HepG2 (cell line): ENCODE results near the gene ATRN. TPM values are rescaled to one million over a fixed set of nuclear protein-coding genes. Genes with fewer than 3 reads are reported as not detected.
A peak's percentile ranks its signal among the peaks of the same experiment; 100 is the strongest.

Experiments used
- AFF4 ChIP-seq: sonication (generic); formaldehyde crosslinking; IDR thresholded peaks from 2 replicates; pipeline ENCODE4 v1.4.0; 2020; ENCODE audit warnings: missing genetic modification reagents
- ATF3 ChIP-seq: sonication (generic); formaldehyde crosslinking; IDR thresholded peaks from 2 replicates; pipeline ENCODE4 v1.4.0; 2020; ENCODE audit warnings: missing genetic modification reagents
- ELF4 ChIP-seq: sonication (generic); formaldehyde crosslinking; IDR thresholded peaks from 2 replicates; pipeline ENCODE4 v1.5.0; 2020; ENCODE audit warnings: missing genetic modification reagents, mild to moderate bottlenecking, moderate library complexity, borderline replicate concordance
- FOXM1 ChIP-seq: sonication (generic); formaldehyde crosslinking; IDR thresholded peaks from 2 replicates; pipeline ENCODE4 v1.5.0; 2020; ENCODE audit warnings: missing genetic modification reagents
- HMG20B ChIP-seq: conservative IDR thresholded peaks from 2 replicates; pipeline ENCODE4 v1.6.1; 2016; ENCODE audit warnings: missing genetic modification reagents, missing compliant biosample characterization
- RFX5 ChIP-seq: IDR thresholded peaks from 2 replicates; pipeline ENCODE4 v1.6.1; 2011; ENCODE audit warnings: low read depth, low read length, improper control_type of control experiment
- SIX1 ChIP-seq: sonication (generic); formaldehyde crosslinking; IDR thresholded peaks from 2 replicates; pipeline ENCODE4 v1.4.0; 2020; ENCODE audit warnings: missing genetic modification reagents, borderline replicate concordance
- SOX6 ChIP-seq, 2 experiments: fragments of 450-650 bp in 1 of 2; sonication (generic) in 1 of 2; formaldehyde crosslinking in 1 of 2; IDR thresholded peaks; 2 replicates each; pipeline versions ENCODE4 v1.4.0 to v1.6.1; 2017 to 2020; ENCODE audit warnings: antibody characterized with exemption in 1 of 2, mild to moderate bottlenecking in 1 of 2, missing genetic modification reagents in 1 of 2
- TMF1 ChIP-seq: sonication (generic); formaldehyde crosslinking; IDR thresholded peaks from 2 replicates; pipeline ENCODE4 v1.8.1; 2022; ENCODE audit warnings: low read depth, missing genetic modification reagents
- ZBTB37 ChIP-seq: sonication (generic); formaldehyde crosslinking; IDR thresholded peaks from 2 replicates; pipeline ENCODE4 v1.4.0; 2020; ENCODE audit warnings: mild to moderate bottlenecking, missing genetic modification reagents
- ZKSCAN8 ChIP-seq: IDR thresholded peaks from 2 replicates; pipeline ENCODE4 v1.6.1; 2016; ENCODE audit warnings: borderline replicate concordance, missing genetic modification reagents, missing compliant biosample characterization
- ZNF337 ChIP-seq: sonication (generic); formaldehyde crosslinking; IDR thresholded peaks from 2 replicates; pipeline ENCODE4 v1.5.1; 2020; ENCODE audit warnings: missing genetic modification reagents, low read depth, mild to moderate bottlenecking, borderline replicate concordance
- ZNF407 ChIP-seq: sonication (generic); formaldehyde crosslinking; IDR thresholded peaks from one replicate; pipeline ENCODE4 v1.5.1; 2020; ENCODE audit warnings: mild to moderate bottlenecking, missing genetic modification reagents; ENCODE audit errors: not compliant biosample characterization
- ZNF44 ChIP-seq: sonication (generic); formaldehyde crosslinking; IDR thresholded peaks from 2 replicates; pipeline ENCODE4 v1.5.1; 2020; ENCODE audit warnings: mild to moderate bottlenecking, missing genetic modification reagents
- ZNF543 ChIP-seq: sonication (generic); formaldehyde crosslinking; IDR thresholded peaks from 2 replicates; pipeline ENCODE4 v1.4.0; 2020; ENCODE audit warnings: mild to moderate bottlenecking, missing genetic modification reagents
- ZNF776 ChIP-seq: sonication (generic); formaldehyde crosslinking; IDR thresholded peaks from 2 replicates; pipeline ENCODE4 v1.4.0; 2020; ENCODE audit warnings: mild to moderate bottlenecking, missing genetic modification reagents
- ZSCAN29 ChIP-seq: sonication (generic); formaldehyde crosslinking; conservative IDR thresholded peaks from 2 replicates; pipeline ENCODE4 v1.4.0; 2020; ENCODE audit warnings: mild to moderate bottlenecking, missing genetic modification reagents
- polyA plus RNA-seq, 8 experiments: library from polyadenylated mRNA; depleted of rRNA in 3 of 8; stranded (reverse) in 7 of 8; unstranded in 1 of 8; fragments of >200 nt; fragmentation: Illumina TruSeq in 4 of 8; extraction: Trizol in 4 of 8; gene quantifications; 2 replicates each; pipeline versions ENCODE4 v1.2.1 to v1.2.3, GENCODE V29; 2011 to 2016; ENCODE audit warnings: low read depth in 4 of 8, missing spikeins in 1 of 8, mixed read lengths in 1 of 8; ENCODE audit not compliant: insufficient read depth in 1 of 8
- total RNA-seq, 5 experiments: library from RNA; depleted of rRNA; stranded (reverse); fragments of >200 nt; fragmentation: Illumina TruSeq; extraction: Trizol; gene quantifications; 2 replicates each; pipeline ENCODE4 v1.2.3, GENCODE V29; 2016; ENCODE audit warnings: low read depth in 1 of 5

ATRN gene
- total and polyA plus RNA-seq, 2 of the 13 experiments (the other 11 are each of a cell fraction or from before 2014, with no cell fraction given) = 44.2 to 81.1 TPM

GRCh38 chr20:3553663-3554062 lies 82.8 kb downstream of the ATRN start (continued):
- TF ChIP-seq ZNF407 (CRISPR knock-in tag) = no peak
- no peak for TF ChIP-seq ZSCAN29
- TF ChIP-seq ATF3 = no peak
- TF ChIP-seq HMG20B (CRISPR knock-in tag) = 0 out of 2 replicates have a peak, but pooled peaks have one; percentile 52
- TF ChIP-seq RFX5 = no peak
- TF ChIP-seq SIX1 (CRISPR knock-in tag) = no peak
- TF ChIP-seq AFF4 = no peak
- TF ChIP-seq ZNF337 (CRISPR knock-in tag) = no peak
- TF ChIP-seq ZNF543 (CRISPR knock-in tag) = no peak
- no peak for TF ChIP-seq SOX6 (IDR thresholded peaks at IDR 0.05)
- no peak for TF ChIP-seq SOX6 (CRISPR knock-in tag; IDR thresholded peaks at IDR 0.05)
- TF ChIP-seq ZBTB37 = no peak
- TF ChIP-seq ZKSCAN8 = no peak
- no peak for TF ChIP-seq TMF1 (CRISPR knock-in tag)
- no peak for TF ChIP-seq ELF4 (CRISPR knock-in tag)
- TF ChIP-seq FOXM1 (CRISPR knock-in tag) = no peak
- no peak for TF ChIP-seq ZNF44 (CRISPR knock-in tag)
- TF ChIP-seq ZNF776 (CRISPR knock-in tag) = no peak
